ENCODE results near the gene ABHD8. TPM values are rescaled to one million over a fixed set of nuclear protein-coding genes. Genes with fewer than 3 reads are reported as not detected.

The ABHD8 gene
- total RNA-seq, 1 donor from 2014 or later: 8.5 TPM

DNA sequence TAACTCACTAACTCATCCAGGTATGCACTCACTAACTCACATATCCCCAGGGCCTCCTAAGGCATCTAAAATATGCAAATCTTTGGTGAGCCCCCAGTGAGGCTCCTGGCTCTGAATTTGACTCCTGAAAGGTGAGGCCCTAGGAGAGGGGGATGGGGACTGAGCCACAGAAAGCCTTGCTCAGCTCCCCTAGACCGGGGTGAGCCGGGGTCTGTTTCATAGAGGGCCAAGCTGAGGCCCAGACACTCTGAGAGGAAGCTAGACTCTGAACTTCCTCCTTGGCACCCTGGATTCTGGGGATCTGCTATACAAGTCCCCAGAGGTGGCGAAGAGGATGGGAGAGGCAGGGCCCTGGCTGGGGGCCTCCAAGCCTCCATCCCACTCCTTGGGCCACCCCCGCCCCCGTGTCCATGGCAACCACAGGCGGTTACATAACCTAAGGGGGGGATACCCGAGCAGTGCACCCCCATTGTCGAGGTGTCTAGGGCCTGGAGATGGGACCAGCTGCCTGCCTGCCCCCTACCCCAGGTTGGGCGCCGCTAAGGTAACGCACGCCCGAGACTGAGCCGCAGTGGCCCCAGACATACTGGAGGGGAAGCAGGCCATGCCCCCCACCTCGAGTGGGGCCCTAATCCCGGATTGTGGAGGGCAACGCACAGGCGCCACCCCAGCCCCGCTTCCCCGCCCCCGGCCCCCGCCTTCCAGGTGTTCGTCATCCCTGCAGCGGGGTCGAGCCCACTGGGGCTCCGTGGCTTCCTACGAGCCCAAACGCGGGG lies 646 bp downstream of the ABHD8 start:
- H3K27ac Mint-ChIP-seq (ENCODE audit: unreplicated experiment): no peak overlapping the region
- H3K4me1 ChIP-seq (ENCODE audit: insufficient read depth, low read length): peaks cover 12% of the 10 kb centered on the region
- peaks cover 7% of the 10 kb centered on the region for H3K79me2 ChIP-seq (ENCODE audit: insufficient read depth, low read length)
- no peak overlapping the region for H3K27ac ChIP-seq (ENCODE audit: low read depth, low read length)
- H3K36me3 Mint-ChIP-seq (ENCODE audit: low read depth, unreplicated experiment): peaks cover 2% of the 10 kb centered on the region
- DNase-seq (ENCODE audit: low read depth): no peak
- no peaks in the 10 kb centered on the region for H3K27me3 Mint-ChIP-seq (ENCODE audit: low read depth, unreplicated experiment)
- peaks cover 1% of the 10 kb centered on the region for H3K4me1 Mint-ChIP-seq (ENCODE audit: low read depth, unreplicated experiment)
- TF ChIP-seq, protein P1, sequence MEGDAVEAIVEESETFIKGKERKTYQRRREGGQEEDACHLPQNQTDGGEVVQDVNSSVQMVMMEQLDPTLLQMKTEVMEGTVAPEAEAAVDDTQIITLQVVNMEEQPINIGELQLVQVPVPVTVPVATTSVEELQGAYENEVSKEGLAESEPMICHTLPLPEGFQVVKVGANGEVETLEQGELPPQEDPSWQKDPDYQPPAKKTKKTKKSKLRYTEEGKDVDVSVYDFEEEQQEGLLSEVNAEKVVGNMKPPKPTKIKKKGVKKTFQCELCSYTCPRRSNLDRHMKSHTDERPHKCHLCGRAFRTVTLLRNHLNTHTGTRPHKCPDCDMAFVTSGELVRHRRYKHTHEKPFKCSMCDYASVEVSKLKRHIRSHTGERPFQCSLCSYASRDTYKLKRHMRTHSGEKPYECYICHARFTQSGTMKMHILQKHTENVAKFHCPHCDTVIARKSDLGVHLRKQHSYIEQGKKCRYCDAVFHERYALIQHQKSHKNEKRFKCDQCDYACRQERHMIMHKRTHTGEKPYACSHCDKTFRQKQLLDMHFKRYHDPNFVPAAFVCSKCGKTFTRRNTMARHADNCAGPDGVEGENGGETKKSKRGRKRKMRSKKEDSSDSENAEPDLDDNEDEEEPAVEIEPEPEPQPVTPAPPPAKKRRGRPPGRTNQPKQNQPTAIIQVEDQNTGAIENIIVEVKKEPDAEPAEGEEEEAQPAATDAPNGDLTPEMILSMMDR (IDR thresholded peaks at IDR 0.05; ENCODE audit: insufficient read depth, low read depth, low read length): no peak
- TF ChIP-seq EZH2 (IDR thresholded peaks at IDR 0.05; ENCODE audit: insufficient read depth, low read length): no peak
- peak overlapping the region; percentile 67 for H2AFZ ChIP-seq (ENCODE audit: low read depth, low read length)
- peaks cover 3% of the 10 kb centered on the region for H4K20me1 ChIP-seq (ENCODE audit: insufficient read depth, low read length)
- H3K9ac ChIP-seq (ENCODE audit: low read length): peak overlapping the region; percentile 75
- no peak for FAIRE-seq
- peak overlapping the region; percentile 87 for H3K4me2 ChIP-seq (ENCODE audit: low read length)
- no peaks in the 10 kb centered on the region for H3K27me3 ChIP-seq (ENCODE audit: insufficient read depth, low read length)
- peak overlapping the region; percentile 78 for H3K4me3 Mint-ChIP-seq (ENCODE audit: unreplicated experiment)
- H3K9me3 Mint-ChIP-seq (ENCODE audit: unreplicated experiment): no peaks in the 10 kb centered on the region
- H3K4me3 ChIP-seq (ENCODE audit: insufficient read depth, low read depth, low read length): peak overlapping the region; percentile 57
- H3K36me3 ChIP-seq (ENCODE audit: insufficient read depth, low read length): no peaks in the 10 kb centered on the region
- no peaks in the 10 kb centered on the region for H3K9me3 ChIP-seq (ENCODE audit: insufficient read depth, low read depth, low read length)

DNA sequence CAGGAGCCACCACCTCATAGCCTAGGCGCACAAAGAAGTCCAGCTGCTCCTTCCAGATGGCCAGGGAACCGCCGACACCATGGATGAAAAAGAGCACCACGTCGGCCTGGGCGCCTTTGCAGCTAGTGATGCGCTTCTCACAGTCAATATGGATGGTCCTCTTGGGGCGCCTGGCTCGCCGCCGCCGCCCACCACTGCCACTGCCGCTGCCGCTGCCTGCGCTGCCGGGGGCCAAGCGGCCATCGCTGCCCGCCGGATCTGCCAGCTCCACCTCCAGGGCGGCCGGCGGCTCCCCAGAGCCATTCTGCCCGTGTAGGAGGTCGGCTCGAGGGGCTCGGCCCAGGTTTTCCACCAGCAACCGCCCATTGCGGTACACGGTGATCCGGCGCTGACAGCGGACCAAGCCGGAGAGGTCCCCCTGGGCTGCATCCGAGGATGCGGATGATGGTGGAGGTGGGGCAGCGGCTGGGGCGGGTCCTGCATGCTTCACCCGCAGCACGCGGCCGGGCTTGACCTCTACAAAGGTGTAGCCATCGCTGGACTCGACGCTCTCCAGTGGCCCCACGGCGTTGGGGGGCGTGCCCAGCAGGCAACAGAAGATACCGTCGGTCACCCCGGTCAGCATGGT lies 2.1 kb downstream of the ABHD8 start:
- Histone ChIP-seq H3K79me2 (ENCODE audit: insufficient read depth, low read length) (peaks cover under 1% of the 10 kb centered on the region), H3K9me3 (ENCODE audit: insufficient read depth, low read depth, low read length) (no peaks in the 10 kb centered on the region), H3K4me2 (ENCODE audit: low read length) (no peak overlapping the region), H3K36me3 (ENCODE audit: insufficient read depth, low read length) (no peaks in the 10 kb centered on the region), H3K27me3 (ENCODE audit: insufficient read depth, low read length) (no peaks in the 10 kb centered on the region), H3K4me3 (ENCODE audit: insufficient read depth, low read depth, low read length) (no peak overlapping the region), H4K20me1 (ENCODE audit: insufficient read depth, low read length) (peaks cover 3% of the 10 kb centered on the region), H3K9ac (ENCODE audit: low read length) (no peak overlapping the region), H3K4me1 (ENCODE audit: insufficient read depth, low read length) (peaks cover 12% of the 10 kb centered on the region), H3K27ac (ENCODE audit: low read depth, low read length) (no peak overlapping the region), H2AFZ (ENCODE audit: low read depth, low read length) (no peak overlapping the region)
- DNase-seq (ENCODE audit: low read depth) (no peak), FAIRE-seq (no peak)
- H3K9me3 Mint-ChIP-seq (ENCODE audit: unreplicated experiment): peaks cover 1% of the 10 kb centered on the region
- H3K4me1 Mint-ChIP-seq (ENCODE audit: low read depth, unreplicated experiment): peaks cover 3% of the 10 kb centered on the region
- no peaks in the 10 kb centered on the region for H3K27me3 Mint-ChIP-seq (ENCODE audit: low read depth, unreplicated experiment)
- TF ChIP-seq, protein P1 (IDR thresholded peaks at IDR 0.05; ENCODE audit: insufficient read depth, low read depth, low read length): no peak
- H3K4me3 Mint-ChIP-seq (ENCODE audit: unreplicated experiment): no peak overlapping the region
- H3K36me3 Mint-ChIP-seq (ENCODE audit: low read depth, unreplicated experiment): peaks cover 2% of the 10 kb centered on the region
- no peak overlapping the region for H3K27ac Mint-ChIP-seq (ENCODE audit: unreplicated experiment)

DNA sequence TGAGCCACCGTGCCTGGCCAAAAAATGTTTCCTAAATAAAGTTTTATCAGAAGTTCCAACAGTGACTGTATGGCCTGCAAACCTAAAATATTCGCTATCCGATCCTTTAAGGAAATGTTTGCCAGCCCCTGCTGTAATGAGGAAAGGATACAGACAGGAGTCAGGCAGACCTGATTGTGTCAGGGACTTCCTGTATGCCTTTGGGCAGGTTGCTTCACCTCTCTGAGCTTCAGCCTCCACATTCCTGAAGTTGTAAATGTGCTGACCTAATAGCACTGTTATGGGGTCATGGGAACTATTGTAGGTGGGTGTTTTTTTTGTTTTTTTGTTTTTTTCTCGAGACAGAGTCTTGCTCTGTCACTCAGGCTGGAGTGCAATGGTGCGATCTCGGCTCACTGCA lies 6.2 kb downstream of the ABHD8 start:
- Mint-ChIP-seq H3K9me3 (ENCODE audit: unreplicated experiment) (peaks cover 1% of the 10 kb centered on the region), H3K4me3 (ENCODE audit: unreplicated experiment) (peak overlapping the region; percentile 43), H3K27me3 (ENCODE audit: low read depth, unreplicated experiment) (no peaks in the 10 kb centered on the region), H3K36me3 (ENCODE audit: low read depth, unreplicated experiment) (peaks cover 5% of the 10 kb centered on the region), H3K27ac (ENCODE audit: unreplicated experiment) (no peak overlapping the region), H3K4me1 (ENCODE audit: low read depth, unreplicated experiment) (peaks cover 2% of the 10 kb centered on the region)
- Histone ChIP-seq H3K9ac (ENCODE audit: low read length) (no peak overlapping the region), H3K4me2 (ENCODE audit: low read length) (no peak overlapping the region), H3K27me3 (ENCODE audit: insufficient read depth, low read length) (no peaks in the 10 kb centered on the region), H3K4me3 (ENCODE audit: insufficient read depth, low read depth, low read length) (no peak overlapping the region), H4K20me1 (ENCODE audit: insufficient read depth, low read length) (no peaks in the 10 kb centered on the region), H2AFZ (ENCODE audit: low read depth, low read length) (no peak overlapping the region), H3K79me2 (ENCODE audit: insufficient read depth, low read length) (no peaks in the 10 kb centered on the region), H3K27ac (ENCODE audit: low read depth, low read length) (no peak overlapping the region), H3K4me1 (ENCODE audit: insufficient read depth, low read length) (peaks cover 2% of the 10 kb centered on the region), H3K9me3 (ENCODE audit: insufficient read depth, low read depth, low read length) (no peaks in the 10 kb centered on the region), H3K36me3 (ENCODE audit: insufficient read depth, low read length) (no peaks in the 10 kb centered on the region)
- FAIRE-seq: no peak
- no peak for DNase-seq (ENCODE audit: low read depth)
- TF ChIP-seq EZH2 (IDR thresholded peaks at IDR 0.05; ENCODE audit: insufficient read depth, low read length): no peak
- TF ChIP-seq, protein P1 (IDR thresholded peaks at IDR 0.05; ENCODE audit: insufficient read depth, low read depth, low read length): no peak

Measured in astrocyte (in vitro differentiated cells and primary cell).